Lung (tissue), 12 donors: ENCODE measurements around the gene TERB1. TPM values are rescaled to one million over a fixed set of nuclear protein-coding genes. Genes with fewer than 3 reads are reported as not detected.

Source experiments
- ATAC-seq: fragments of 200-7000 bp; cut with Tn5 transposase; one replicate; pipeline ENCODE4 v1.9.1; 2020; ENCODE audit warnings: moderate number of reproducible peaks; ENCODE audit not compliant: insufficient read depth, low FRiP score
- DNase-seq, 3 donors: peaks; one replicate each; pipeline ENCODE4 v3.0.0-alpha.2; 2013 to 2017
- H3K27ac ChIP-seq, 2 donors: one replicate each; pipeline ENCODE4 v1.5.1; 2013; ENCODE audit warnings: mild to moderate bottlenecking in 2 of 2, moderate library complexity in 2 of 2, control low read depth in 1 of 2, inconsistent platforms in 1 of 2, low read depth in 1 of 2, low read length in 1 of 2
- H3K27me3 ChIP-seq, 3 donors: one replicate each; pipeline ENCODE4 v1.5.1; 2013; ENCODE audit warnings: low read length in 2 of 3; ENCODE audit not compliant: control insufficient read depth in 3 of 3, insufficient read depth in 3 of 3
- H3K36me3 ChIP-seq, 4 donors: one replicate each; pipeline ENCODE4 v1.5.1; 2013; ENCODE audit warnings: low read length in 4 of 4, mild to moderate bottlenecking in 1 of 4, moderate library complexity in 1 of 4; ENCODE audit not compliant: control insufficient read depth in 4 of 4, insufficient read depth in 4 of 4
- H3K4me1 ChIP-seq, 5 donors: one replicate each; pipeline ENCODE4 v1.5.1; 2013; ENCODE audit warnings: low read length in 5 of 5, mild to moderate bottlenecking in 2 of 5, moderate library complexity in 1 of 5; ENCODE audit not compliant: control insufficient read depth in 5 of 5, insufficient read depth in 5 of 5
- H3K4me3 ChIP-seq: one replicate; pipeline ENCODE4 v1.5.1; 2013; ENCODE audit warnings: mild to moderate bottlenecking, control low read depth, moderate library complexity
- H3K9ac ChIP-seq, 2 donors: one replicate each; pipeline ENCODE4 v1.5.1; 2013; ENCODE audit warnings: low read length in 2 of 2, control low read depth in 1 of 2; ENCODE audit not compliant: insufficient read depth in 1 of 2
- H3K9me3 ChIP-seq, 4 donors: one replicate each; pipeline ENCODE4 v1.5.1; 2013; ENCODE audit warnings: low read length in 3 of 4, mild to moderate bottlenecking in 1 of 4, moderate library complexity in 1 of 4; ENCODE audit not compliant: control insufficient read depth in 4 of 4, insufficient read depth in 3 of 4
- WGBS, 2 donors: extraction: QIAGEN DNeasy Blood & Tissue Kit; methylation state at CpG; one replicate each; pipeline ENCODE4 v1.1.7; 2013; 5-methylcytosine and 5-hydroxymethylcytosine counted together
- polyA plus RNA-seq, 2 donors: library from polyadenylated mRNA; stranded (reverse); fragments of 200-250 nt; gene quantifications; one replicate each; pipeline ENCODE4 v1.2.1, GENCODE V29; 2013
- total RNA-seq, 2 donors: library from RNA; depleted of rRNA in 1 of 2; stranded (reverse); fragments of >200 nt in 1 of 2; gene quantifications; one replicate each; pipeline ENCODE4 v1.2.1, GENCODE V29; 2014 to 2021
- TF ChIP-seq, protein P1 (sequence below): IDR thresholded peaks from 2 replicates; pipeline ENCODE4 v1.5.1; 2012; ENCODE audit warnings: mild to moderate bottlenecking; ENCODE audit errors: control extremely low read depth, extremely low read depth
- donor health status: control.
- donor health status: control.
- donor health status: Bipolar disorder and iron deficiency.
- donor health status: healthy.
- donor health status: DM: yes; HTN: yes; CAD: no.

TERB1 gene
- total and polyA plus RNA-seq, 4 donors, result not detected

DNA sequence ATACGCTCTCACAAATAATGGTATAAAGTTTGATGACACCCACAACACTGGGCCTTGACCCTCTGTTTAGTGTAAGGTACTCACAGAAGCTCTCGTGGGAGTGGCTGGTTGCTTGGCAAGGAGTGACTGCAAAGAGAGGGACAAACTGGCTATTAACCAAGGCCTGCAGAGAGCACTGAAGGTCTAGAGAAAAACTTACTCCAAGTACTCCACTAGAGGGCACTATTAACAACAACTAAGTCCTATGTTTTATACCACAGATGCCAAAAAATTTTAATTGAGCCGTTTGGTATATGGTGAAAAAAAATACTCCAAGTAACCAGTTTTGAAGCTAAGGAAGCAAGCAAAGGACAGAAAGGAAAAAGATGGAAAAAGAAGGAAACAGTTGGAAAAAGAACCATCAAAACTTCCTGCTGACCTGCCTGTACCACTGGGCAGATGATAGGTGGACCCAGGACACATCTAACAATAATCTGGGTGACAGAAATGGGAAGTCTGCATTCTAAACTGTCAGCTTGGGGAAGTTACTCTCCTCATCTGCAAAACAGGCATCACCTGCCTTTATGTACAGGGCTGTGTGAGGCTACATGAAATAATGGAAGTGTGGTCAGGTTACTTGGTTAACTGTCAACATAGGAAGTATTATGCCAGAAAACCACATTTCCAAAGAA is 73.1 kb downstream of the TERB1 start:
- no peak overlapping the region for H3K27ac ChIP-seq
- peaks cover 50 to 77% (median 55%) of the 10 kb centered on the region in 4 donors for H3K36me3 ChIP-seq
- ATAC-seq (peak; percentile 60), DNase-seq (peak in 2 of 3 donors; percentile 78 to 84)
- peaks cover 0 to 3% (median 0%) of the 10 kb centered on the region in 5 donors for H3K4me1 ChIP-seq
- H3K4me3 ChIP-seq, result no peak overlapping the region
- TF ChIP-seq, protein P1, sequence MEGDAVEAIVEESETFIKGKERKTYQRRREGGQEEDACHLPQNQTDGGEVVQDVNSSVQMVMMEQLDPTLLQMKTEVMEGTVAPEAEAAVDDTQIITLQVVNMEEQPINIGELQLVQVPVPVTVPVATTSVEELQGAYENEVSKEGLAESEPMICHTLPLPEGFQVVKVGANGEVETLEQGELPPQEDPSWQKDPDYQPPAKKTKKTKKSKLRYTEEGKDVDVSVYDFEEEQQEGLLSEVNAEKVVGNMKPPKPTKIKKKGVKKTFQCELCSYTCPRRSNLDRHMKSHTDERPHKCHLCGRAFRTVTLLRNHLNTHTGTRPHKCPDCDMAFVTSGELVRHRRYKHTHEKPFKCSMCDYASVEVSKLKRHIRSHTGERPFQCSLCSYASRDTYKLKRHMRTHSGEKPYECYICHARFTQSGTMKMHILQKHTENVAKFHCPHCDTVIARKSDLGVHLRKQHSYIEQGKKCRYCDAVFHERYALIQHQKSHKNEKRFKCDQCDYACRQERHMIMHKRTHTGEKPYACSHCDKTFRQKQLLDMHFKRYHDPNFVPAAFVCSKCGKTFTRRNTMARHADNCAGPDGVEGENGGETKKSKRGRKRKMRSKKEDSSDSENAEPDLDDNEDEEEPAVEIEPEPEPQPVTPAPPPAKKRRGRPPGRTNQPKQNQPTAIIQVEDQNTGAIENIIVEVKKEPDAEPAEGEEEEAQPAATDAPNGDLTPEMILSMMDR, result peak; percentile 46
- H3K9ac ChIP-seq, result no peak overlapping the region
- H3K9me3 ChIP-seq, result no peaks in the 10 kb centered on the region
- WGBS, 2 donors, result 31 to 41% methylated on average over 3 of the region's 3 CpGs
- no peaks in the 10 kb centered on the region for H3K27me3 ChIP-seq

DNA sequence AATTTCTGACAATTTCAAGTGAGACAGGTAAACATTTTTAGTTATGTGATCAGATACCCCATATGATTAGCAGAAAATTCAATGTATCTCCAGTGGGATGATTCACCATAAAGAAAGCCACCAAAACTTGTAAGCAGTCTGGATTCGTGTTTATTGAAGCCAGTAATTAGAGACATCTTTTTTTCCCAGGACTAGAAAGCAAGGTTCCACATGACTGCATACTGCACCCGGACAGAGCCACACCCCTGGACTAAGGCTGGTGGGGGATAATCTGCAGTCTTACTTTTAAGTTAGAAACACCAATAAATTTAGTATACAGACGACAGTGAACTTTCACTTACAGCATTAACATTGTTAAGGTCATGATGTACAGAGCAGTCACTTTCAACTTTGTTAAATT is 80.6 kb downstream of the TERB1 start:
- no peak overlapping the region for H3K9ac ChIP-seq
- no peaks in the 10 kb centered on the region for H3K27me3 ChIP-seq
- H3K4me1 ChIP-seq, result no peaks in the 10 kb centered on the region
- H3K27ac ChIP-seq, result no peak overlapping the region
- ATAC-seq, result no peak
- H3K9me3 ChIP-seq, result no peaks in the 10 kb centered on the region
- H3K36me3 ChIP-seq, result peaks cover 18 to 38% (median 28%) of the 10 kb centered on the region in 4 donors
- TF ChIP-seq, protein P1, result no peak
- DNase-seq, result no peak
- WGBS, 2 donors, result 89 to 91% methylated on average over 3 of the region's 3 CpGs
- no peak overlapping the region for H3K4me3 ChIP-seq

DNA sequence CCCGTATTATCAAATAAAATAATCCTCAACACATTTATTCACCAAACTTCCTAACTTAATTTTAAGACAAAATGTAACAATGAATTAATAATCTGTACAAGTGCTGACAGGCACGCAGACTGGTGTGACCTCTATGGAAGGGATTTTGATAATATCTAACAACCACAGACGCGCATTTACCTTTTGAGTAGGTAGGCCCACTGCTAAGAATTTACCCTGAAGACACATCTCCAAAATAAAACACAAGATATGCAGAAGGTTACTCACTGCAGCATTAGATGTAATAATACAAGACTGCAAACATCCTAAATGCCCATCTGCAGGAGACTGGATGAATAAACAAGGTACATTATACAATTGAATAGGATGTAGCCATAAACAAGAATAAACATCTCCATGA is 82.1 kb downstream of the TERB1 start:
- H3K27me3 ChIP-seq, result no peaks in the 10 kb centered on the region
- no peak overlapping the region for H3K9ac ChIP-seq
- H3K9me3 ChIP-seq, result no peaks in the 10 kb centered on the region
- WGBS, 2 donors, result 91% methylated on average over 4 of the region's 4 CpGs
- TF ChIP-seq, protein P1, result no peak
- H3K27ac ChIP-seq, result no peak overlapping the region
- ATAC-seq (no peak), DNase-seq (no peak)
- peaks cover 10 to 29% (median 19%) of the 10 kb centered on the region in 4 donors for H3K36me3 ChIP-seq
- H3K4me3 ChIP-seq, result no peak overlapping the region
- no peaks in the 10 kb centered on the region for H3K4me1 ChIP-seq

DNA sequence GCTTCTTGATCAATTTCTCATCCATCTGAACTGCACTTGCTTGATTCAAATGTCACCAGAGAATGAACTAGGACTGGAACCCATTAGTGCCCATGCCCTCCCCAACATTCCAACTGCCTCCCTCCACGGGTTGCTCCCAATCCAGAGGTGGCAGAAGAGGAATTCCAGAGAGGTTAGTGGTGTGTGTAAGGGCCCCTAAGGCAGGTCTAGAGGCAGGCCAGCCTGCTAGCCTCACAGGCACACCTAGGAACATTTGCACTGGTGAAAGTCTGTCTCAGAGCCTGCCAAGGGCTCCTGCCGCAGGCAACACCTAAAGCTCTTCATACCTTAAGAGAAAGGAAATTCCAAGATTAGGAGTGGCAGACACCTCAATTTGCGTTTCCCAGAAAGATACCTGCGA is 83.6 kb downstream of the TERB1 start:
- ATAC-seq, result peak; percentile 74
- no peaks in the 10 kb centered on the region for H3K4me1 ChIP-seq
- H3K27me3 ChIP-seq, result no peaks in the 10 kb centered on the region
- H3K4me3 ChIP-seq, result no peak overlapping the region
- TF ChIP-seq, protein P1, result no peak
- no peak for DNase-seq
- H3K27ac ChIP-seq, result no peak overlapping the region
- no peak overlapping the region for H3K9ac ChIP-seq
- no peaks in the 10 kb centered on the region for H3K9me3 ChIP-seq
- peaks cover under 1 to 15% (median 10%) of the 10 kb centered on the region in 4 donors for H3K36me3 ChIP-seq
- 64 to 82% methylated on average over 4 of the region's 4 CpGs for WGBS, 2 donors
